ENCODE measurements around the gene OTOS. TPM values are rescaled to one million over a fixed set of nuclear protein-coding genes. Genes with fewer than 3 reads are reported as not detected.

OTOS gene
- not detected in 2 replicates for total RNA-seq

- intact Hi-C loops (cut with micrococcal nuclease): loop anchor here (5.0 kb wide), 1 partner anchor 1103 kb away; no protein-coding TSS in a partner anchor
Observed at GRCh38 chr2:240140511-240140910, at the start of gene OTOS. OTOS (minus strand) TSS chr2:240140658; CDS start chr2:240140326, 332 bp downstream.

- intact Hi-C loops (cut with micrococcal nuclease): no loop called here
Observed at GRCh38 chr2:240189686-240190085, 49.2 kb upstream of the OTOS start.

DNA sequence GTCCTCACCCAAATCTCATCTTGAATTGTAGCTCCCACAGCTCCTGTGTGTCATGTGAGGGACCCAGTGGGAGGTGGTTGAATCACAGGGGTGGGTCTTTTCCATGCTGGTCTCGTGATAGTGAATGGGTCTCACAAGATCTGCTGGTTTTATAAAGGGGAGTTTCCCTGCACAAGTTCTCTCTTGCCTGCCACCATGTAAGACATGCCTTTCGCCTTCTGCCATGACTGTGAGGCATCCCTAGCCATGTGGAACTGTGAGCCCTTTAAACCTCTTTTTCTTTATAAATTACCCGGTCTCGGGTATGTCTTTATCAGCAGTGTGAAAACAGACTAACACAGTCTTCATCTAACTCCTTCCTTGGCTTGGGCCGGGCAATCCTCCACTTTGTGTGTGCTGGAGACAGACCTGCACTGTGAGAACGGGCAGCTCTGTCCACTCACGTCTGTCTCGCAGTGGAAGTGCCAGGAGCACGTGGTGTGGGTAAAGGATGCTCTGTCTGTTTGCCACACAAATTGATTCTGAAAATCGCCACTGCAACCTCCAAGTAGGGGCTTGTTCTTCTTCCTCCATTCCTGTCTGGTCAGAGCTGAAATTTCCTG is 47.6 kb upstream of the OTOS start:
- intact Hi-C loops (cut with micrococcal nuclease): no loop called here

DNA sequence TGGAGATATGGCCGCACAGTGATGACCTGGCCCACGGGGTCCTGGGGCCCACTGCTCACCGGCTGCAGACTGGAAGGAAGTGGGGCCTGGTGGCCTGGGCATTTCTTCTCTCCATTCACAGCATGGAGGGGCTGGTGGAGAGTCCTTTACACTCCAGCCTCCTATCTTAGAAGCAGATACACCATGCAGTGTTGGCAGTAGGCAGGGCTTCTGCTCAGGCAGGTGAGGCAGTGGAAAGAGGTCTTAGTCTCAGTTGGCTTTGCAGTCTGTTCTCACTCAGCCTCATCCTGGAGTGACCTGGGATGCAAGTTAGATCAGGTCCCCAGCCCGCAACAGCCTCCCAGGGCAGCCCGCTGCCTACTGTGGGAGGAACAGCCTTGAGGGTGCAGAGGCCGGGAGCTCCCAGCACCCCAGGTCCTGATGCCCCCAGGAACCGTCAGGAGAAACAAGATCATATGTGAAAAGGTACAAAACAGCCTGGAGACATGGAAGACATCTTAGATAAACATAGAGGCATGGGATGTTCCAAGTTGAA is 45.8 kb upstream of the OTOS start:
- intact Hi-C loops (cut with micrococcal nuclease): no loop called here

DNA sequence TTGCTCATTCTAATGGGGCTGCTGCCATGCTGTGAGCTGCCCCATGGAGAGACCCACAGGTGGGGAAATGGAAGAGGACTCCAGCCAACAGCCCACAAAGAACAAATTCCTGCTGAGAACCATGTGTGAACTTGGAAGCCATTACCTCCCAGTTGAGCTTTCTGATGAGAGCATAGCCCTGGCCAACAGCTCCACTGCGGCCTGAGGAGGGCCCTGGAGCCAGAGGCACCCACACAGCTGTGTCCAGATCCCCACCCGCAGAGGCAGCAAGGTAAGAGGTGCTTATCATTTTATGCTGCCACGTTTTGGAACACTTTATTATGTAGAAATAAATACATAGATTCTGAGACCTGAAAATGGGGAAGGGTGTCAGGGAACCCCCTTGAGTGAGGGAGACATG is 44.2 kb upstream of the OTOS start:
- intact Hi-C loops (cut with micrococcal nuclease): no loop called here

DNA sequence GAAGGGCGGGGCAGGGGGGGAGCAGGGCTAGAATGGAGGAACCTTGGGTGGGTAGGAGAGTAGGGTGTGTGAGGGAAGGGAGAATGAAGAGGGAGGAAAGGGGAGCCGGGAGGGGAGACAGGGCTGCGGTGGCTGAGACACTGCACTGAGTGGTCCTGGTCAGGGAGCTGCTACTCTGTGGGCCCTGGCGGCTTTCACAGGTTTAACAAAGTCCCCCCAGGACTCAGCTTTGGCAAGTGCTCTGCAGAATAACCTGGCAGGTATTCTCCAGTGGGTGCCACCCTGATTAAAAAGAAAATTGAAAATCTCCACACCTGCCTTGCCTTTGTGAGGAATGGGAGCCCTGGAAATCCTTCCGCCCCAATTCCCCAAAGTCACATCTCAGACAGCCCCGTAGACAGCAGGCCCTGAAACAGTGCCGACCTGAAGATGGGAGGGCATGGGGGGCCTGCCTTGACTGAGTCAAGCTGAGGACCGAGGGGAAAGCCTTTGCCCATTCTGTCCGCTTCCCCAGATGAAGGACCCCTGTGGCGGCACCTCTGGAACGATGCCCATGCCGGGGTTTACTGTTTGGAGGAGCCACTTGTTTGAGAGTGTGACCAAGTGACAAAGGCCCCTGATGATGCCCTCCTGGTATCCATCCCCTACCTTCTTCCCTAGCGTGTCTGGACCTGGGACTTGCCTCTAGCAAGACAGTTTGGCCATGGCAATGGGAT is 43.6 kb upstream of the OTOS start:
- intact Hi-C loops (cut with micrococcal nuclease): no loop called here

DNA sequence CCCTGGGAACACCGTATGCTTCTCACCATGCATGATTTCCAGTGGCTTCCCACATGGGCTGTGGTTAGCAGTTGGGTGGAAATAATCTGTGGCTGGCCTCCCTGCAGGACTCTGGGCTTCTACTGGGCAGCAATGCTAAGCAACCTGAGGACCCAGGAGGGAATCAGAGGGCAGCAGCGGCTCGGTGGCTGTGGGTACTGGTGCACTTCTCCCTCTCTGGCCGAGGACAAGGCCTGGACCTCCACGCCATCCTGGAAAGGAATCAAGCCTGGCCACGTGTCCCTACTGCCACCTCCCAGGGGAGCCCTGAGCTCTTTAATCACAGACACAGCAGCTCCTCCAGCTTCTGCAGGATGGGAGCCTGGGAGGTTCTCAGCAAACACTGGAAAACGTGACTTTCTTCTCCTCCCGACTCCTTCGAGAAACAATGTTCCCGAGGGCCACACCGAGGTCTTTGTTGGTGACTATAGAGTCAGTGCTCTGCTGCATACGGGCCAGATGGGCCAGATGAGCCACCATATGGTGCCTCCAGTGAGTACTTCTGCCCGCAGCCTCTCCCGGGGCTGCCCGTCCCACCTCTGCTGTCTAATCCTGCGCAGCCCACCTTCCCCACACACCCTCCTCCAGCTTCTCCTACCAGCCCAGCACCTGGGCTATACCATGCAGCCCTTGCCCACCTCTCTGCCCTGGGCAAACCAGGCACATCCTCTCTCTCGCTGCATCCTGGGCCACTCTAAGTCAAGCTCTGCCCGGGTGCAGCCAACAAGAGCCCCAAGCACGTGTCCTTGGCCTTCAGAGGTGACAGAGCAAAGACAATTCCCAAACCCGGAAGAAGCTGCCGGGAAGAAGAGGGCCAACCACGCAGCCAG is 42.8 kb upstream of the OTOS start:
- intact Hi-C loops (cut with micrococcal nuclease): no loop called here

GRCh38 chr2:240182476-240182875 is 42.0 kb upstream of the OTOS start:
- intact Hi-C loops (cut with micrococcal nuclease): no loop called here

GRCh38 chr2:240182001-240182400 is 41.5 kb upstream of the OTOS start:
- intact Hi-C loops (cut with micrococcal nuclease): no loop called here

GRCh38 chr2:240179941-240180666 is 39.6 kb upstream of the OTOS start:
- intact Hi-C loops (cut with micrococcal nuclease): no loop called here

- intact Hi-C loops (cut with micrococcal nuclease): no loop called here
Observed at GRCh38 chr2:240179186-240179815, 38.8 kb upstream of the OTOS start.

- intact Hi-C loops (cut with micrococcal nuclease): no loop called here
Observed at GRCh38 chr2:240178564-240178963, 38.1 kb upstream of the OTOS start.

DNA sequence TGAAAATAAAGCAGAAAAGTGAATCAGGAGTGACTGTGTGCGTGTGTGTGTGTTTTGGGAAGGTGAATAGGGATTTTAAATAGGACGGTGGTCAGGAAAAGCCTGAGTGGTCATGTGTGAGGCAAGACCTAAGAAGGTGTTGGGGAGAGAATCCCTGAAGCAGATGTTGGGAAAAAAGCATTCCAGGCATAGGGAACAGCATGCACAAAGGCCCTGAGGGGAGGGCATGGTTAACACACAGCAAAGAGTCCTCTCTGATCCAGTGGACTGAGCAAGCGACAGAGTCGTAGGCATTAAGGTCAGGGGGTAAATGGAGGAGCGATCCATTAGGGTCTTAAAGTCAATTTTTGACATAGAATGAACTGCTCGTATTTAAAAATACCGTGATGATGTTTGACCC is 34.0 kb upstream of the OTOS start:
- intact Hi-C loops (cut with micrococcal nuclease): no loop called here

DNA sequence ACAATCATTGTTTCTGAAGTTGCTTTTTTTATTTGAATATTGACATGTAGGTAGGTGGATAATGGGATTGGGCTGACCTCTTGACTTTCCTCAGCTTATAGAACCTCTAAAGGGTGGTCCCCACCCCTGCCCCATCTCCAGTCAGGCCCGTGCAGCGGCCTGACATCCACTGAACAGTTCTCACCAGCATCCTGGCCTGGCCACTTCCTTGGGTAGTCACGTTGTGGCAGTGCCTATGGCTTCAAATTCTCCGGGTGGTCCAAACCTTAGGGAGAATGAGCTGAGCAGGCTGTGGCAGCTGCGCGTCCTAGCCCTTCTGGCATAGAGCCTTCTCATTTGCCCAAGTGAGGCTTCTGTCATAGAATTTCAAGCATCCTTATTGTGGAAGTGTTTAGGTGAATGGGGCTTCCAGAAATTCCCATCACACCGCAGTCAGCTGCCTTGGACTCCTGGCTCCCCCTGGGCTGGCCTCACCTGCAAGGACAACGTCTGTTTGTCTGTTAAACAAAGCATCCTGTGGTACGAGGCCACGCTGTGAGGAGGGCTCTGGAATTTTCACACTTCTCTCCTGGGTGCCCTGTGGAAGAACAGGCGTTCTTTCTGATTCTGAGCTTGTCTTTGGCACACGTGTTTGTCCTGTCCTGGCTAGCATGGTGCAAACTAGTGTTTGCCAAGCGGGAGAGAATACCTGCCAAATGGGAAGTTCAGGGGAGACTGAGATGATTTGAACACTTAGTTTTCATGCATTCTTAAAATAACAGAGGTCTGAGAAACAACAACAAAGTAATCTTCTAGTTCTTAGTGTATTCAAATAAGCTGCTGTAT is 31.8 kb upstream of the OTOS start:
- intact Hi-C loops (cut with micrococcal nuclease): no loop called here

DNA sequence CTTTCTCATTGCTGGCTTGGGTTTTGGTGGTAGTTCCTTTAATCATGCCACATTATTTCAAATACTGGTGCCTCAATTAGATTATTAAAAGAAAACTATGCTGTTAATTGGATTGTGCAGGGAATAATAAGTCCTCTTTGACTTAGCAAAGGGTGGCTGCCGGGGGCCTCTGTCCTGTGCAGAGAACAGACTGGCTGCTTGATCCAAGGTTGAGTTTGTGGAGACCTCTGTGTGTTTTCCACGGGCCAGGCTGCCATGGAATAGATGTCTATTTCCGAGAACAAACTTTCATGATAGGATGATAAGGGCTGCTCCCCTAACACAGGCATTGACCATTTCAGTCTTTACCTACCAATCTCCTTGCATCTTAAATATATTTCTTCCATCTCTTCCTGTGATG is 30.4 kb upstream of the OTOS start:
- intact Hi-C loops (cut with micrococcal nuclease): no loop called here

- intact Hi-C loops (cut with micrococcal nuclease): no loop called here
Observed at GRCh38 chr2:240170354-240170735, 29.9 kb upstream of the OTOS start.

DNA sequence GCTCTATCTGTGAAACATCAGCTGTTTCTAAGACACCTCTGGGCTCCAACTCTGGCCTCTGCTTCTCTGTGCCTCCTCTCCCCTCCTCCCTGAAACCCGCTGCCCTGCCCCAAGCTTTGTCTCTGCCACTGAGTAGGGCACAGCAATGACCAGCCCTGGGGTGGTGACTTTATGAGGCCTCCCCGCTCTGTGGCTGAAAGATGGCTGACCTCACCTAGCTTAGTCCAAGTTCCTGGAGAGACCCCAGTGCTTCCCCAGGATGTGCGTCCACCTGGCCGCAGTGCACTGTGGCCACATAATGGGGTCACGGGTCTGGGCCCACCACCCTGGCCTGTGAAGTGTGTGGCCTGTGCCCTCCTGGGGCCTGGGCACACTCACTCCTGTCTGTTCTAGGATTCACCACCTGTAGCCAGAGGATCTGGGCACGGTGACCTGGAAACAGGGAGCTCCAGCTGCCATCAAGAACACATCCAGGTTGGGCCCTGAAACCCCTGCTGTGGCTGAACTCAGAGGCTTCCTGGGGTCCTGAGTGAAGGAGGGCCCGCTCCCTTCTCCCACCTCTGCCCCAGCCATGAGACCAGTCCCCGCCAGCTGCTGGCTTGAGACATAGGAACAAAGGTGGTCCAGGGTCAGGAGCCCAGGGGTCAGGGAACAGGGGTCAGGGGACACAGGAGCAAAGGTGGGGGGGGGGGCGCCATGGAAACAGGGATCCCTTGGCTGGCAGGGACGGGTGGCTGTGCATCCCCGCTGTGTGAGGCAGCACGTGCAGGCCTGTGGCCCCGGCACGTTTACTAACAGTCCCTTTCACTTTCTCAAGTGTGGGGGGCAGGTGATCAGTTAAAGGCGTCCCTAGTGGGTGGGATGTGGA is 29.3 kb upstream of the OTOS start:
- intact Hi-C loops (cut with micrococcal nuclease): no loop called here

- intact Hi-C loops (cut with micrococcal nuclease): no loop called here
Observed at GRCh38 chr2:240168546-240169361, 28.3 kb upstream of the OTOS start.
